Lower leg skin (tissue), 4 donors: ENCODE measurements around the gene RBKS. TPM values are rescaled to one million over a fixed set of nuclear protein-coding genes. Genes with fewer than 3 reads are reported as not detected.
"Not testable (repeated sequence)": the region's sequence is repeated elsewhere in the genome, so short reads cannot be mapped to it uniquely, and the experiment has no call there.

ENCODE experiments used
- DNase-seq, 2 donors: peaks; one replicate each; pipeline ENCODE4 v3.0.0-alpha.2; 2019; ENCODE audit warnings: low spot score in 2 of 2
- H3K4me3 ChIP-seq: fragments of 200-600 bp; sonication (generic); 2 replicates; pipeline ENCODE4 v1.5.1; 2017; ENCODE audit warnings: mild to moderate bottlenecking, low read depth; ENCODE audit not compliant: poor library complexity, severe bottlenecking
- POLR2A ChIP-seq, 2 donors: fragments of 450-650 bp; IDR thresholded peaks; one replicate each; pipeline ENCODE4 v1.6.1; 2016 to 2017; ENCODE audit warnings: antibody characterized with exemption in 2 of 2, mild to moderate bottlenecking in 1 of 2, moderate library complexity in 1 of 2
- WGBS, 2 donors: methylation state at CpG; one replicate each; pipeline ENCODE4 v1.1.5; 2018; 5-methylcytosine and 5-hydroxymethylcytosine counted together
- intact Hi-C: fragments of 100-400 bp; cut with DNase I; formaldehyde crosslinking; loops from one replicate; pipeline ENCODE4 v1.15.0; 2023; ENCODE audit warnings: low total_unique reads
- total RNA-seq, 4 donors: library from RNA; depleted of rRNA; stranded (reverse); fragments of >200 nt; gene quantifications; one replicate each; pipeline ENCODE4 v1.1.0, GENCODE V29; 2016
- TF ChIP-seq, protein P1 (sequence below), 3 donors: fragments of 450-650 bp; IDR thresholded peaks; one replicate each; pipeline ENCODE4 v1.5.1; 2016; ENCODE audit warnings: antibody characterized with exemption in 3 of 3, mild to moderate bottlenecking in 3 of 3, moderate library complexity in 2 of 3

The RBKS gene
- total RNA-seq, 4 donors from 2014 or later: 0.95 to 2.6 (median 1.3) TPM

DNA sequence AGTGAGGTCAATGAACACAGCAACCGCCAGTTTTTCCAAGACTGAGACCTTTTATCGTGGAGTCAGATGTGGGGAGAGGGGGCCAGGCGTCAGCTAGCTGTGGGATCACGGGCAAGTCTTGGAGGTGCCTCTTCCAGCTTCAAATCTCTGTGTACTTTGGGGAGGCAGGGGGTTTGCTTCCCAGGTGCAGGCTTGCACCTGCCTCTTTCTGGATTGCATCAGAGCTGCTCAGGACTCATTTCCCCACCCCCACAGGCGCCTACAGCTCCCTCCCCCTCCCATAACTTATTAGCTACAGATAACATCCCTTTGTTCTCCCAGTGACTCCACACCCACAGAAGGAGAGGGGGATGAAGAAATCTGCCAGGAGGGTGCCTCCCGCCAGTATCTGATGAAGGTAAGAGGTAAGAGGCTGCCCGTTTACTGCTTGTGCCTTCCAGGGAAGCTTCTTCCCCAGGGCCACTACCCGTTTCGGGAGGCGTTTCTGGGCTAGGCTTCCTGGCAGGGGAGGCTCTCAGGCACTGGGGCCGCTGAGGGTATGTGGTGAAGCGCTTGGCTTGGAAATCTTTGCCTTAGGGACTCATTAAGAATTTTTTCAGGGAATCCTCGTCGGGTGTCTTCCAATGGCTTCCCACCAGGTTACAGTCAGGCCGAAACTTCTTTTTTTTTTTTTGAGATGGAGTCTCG is 137.5 kb downstream of the RBKS start:
- 39 to 55% methylated on average over 16 of the region's 16 CpGs for WGBS, 2 donors
- intact Hi-C loops: loop anchor here (10.0 kb wide), 1 partner anchor 702 kb away; no protein-coding TSS in a partner anchor
- DNase-seq: peak in 1 of 2 donors; percentile 65
- TF ChIP-seq, protein P1, sequence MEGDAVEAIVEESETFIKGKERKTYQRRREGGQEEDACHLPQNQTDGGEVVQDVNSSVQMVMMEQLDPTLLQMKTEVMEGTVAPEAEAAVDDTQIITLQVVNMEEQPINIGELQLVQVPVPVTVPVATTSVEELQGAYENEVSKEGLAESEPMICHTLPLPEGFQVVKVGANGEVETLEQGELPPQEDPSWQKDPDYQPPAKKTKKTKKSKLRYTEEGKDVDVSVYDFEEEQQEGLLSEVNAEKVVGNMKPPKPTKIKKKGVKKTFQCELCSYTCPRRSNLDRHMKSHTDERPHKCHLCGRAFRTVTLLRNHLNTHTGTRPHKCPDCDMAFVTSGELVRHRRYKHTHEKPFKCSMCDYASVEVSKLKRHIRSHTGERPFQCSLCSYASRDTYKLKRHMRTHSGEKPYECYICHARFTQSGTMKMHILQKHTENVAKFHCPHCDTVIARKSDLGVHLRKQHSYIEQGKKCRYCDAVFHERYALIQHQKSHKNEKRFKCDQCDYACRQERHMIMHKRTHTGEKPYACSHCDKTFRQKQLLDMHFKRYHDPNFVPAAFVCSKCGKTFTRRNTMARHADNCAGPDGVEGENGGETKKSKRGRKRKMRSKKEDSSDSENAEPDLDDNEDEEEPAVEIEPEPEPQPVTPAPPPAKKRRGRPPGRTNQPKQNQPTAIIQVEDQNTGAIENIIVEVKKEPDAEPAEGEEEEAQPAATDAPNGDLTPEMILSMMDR (IDR thresholded peaks at IDR 0.05): no peak
- TF ChIP-seq POLR2A (IDR thresholded peaks at IDR 0.05): no peak
- H3K4me3 ChIP-seq: no peak overlapping the region

DNA sequence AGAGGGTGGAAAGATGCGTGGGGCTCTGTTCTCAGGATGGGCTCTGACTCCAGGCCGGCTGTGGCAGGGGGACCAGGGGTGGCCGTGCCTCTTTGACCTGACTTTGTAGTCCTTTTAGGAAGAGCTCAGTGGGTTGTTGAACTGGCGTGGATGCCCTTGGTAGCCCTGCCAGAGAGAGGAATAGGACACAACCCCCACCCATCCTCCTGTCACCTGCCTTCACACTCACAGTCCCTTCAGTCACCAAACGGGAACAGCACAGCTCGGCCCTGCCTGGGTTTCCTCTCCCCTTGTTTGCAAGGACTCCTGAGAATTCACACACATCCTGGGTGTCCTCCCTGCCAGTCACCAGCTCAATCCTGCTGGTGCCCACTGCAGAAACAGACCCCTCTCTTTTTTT is 138.8 kb downstream of the RBKS start:
- TF ChIP-seq, protein P1 (IDR thresholded peaks at IDR 0.05): no peak
- intact Hi-C loops: loop anchor here (10.0 kb wide), 1 partner anchor 703 kb away; no protein-coding TSS in a partner anchor

DNA sequence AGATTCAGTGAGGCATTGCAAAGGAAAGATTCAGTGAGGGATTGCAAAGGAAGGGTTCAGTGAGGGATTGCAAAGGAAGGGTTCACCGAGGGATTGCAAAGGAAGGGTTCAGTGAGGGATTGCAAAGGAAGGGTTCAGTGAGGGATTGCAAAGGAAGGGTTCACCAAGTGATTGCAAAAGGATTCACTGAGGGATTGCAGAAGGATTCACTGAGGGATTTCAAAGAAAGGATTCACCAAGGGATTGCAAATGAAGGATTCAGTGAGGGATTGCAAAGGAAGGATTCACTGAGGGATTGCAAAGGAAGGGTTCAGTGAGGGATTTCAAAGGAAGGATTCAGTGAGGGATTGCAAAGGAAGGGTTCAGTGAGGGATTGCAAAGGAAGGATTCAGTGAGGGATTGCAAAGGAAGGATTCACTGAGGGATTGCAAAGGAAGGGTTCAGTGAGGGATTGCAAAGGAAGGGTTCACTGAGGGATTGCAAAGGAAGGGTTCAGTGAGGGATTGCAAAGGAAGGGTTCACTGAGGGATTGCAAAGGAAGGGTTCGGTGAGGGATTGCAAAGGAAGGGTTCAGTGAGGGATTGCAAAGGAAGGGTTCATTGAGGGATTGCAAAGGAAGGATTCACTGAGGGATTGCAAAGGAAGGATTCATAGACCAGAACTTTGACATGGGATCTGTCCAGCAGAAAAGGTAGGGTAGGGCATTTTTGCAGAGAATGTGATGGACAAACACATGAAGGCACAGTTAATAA is 141.2 kb downstream of the RBKS start:
- DNase-seq, H3K4me3 ChIP-seq, intact Hi-C loops: not testable (repeated sequence)
- WGBS, 2 donors: 82 to 85% methylated on average over 2 of the region's 2 CpGs

More for the DNA sequence above, 138.8 kb downstream of the RBKS start:
- peak in 1 of 2 donors; percentile 70 for DNase-seq
- no peak overlapping the region for H3K4me3 ChIP-seq
- 82 to 87% methylated on average over 5 to 6 of the region's 6 CpGs for WGBS, 2 donors

DNA sequence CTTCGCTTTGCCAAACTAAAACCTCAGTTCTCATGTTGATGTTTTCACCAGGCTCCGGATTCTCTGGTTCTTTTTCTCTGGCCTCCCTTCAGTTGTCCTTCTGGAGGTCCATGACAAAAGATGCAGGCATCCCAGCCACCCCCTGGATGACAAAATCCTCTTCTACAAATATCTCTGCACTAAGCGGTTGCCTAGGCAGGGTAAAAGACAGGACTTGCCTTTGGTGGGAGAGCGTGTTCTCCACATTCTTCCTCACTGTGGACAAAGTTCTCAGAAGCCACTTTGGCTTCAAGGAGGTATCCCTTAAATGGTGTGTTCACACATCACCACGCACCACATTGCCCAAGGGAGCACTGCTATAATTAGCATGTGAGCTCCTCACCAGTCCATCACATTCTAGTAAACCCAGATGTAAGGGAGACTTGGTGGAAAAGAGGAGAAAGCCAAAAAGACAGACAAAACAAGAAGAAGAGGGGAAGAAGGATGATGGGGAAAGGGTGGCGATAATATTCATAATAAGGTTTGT is 142.3 kb downstream of the RBKS start:
- DNase-seq: peak in 1 of 2 donors; percentile 64
- 68 to 89% methylated on average over 6 of the region's 6 CpGs for WGBS, 2 donors
- H3K4me3 ChIP-seq: no peak overlapping the region
- TF ChIP-seq, protein P1 (IDR thresholded peaks at IDR 0.05): no peak
- TF ChIP-seq POLR2A (IDR thresholded peaks at IDR 0.05): no peak
- intact Hi-C loops: no loop called here

DNA sequence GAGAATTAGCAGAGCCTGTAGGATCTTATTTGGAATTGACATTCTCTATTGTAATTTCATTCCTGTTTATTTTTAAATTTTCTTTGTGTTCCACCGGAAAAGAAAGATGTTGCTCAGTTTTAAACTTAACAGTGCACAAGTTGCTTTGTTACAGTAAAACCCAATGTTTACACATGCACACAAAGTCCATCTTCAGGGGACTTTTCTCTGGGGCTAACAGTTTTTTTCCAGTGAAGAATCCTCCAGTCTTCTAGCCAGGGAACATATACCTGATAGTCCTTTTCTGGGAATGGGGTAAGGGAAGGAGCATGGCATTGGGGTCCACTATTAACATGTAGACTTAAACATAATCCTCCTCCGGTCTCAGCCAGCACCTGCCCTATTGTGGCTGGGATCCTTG is 143.9 kb downstream of the RBKS start:
- intact Hi-C loops: no loop called here
- no peak for TF ChIP-seq POLR2A (IDR thresholded peaks at IDR 0.05)
- TF ChIP-seq, protein P1 (IDR thresholded peaks at IDR 0.05): no peak

DNA sequence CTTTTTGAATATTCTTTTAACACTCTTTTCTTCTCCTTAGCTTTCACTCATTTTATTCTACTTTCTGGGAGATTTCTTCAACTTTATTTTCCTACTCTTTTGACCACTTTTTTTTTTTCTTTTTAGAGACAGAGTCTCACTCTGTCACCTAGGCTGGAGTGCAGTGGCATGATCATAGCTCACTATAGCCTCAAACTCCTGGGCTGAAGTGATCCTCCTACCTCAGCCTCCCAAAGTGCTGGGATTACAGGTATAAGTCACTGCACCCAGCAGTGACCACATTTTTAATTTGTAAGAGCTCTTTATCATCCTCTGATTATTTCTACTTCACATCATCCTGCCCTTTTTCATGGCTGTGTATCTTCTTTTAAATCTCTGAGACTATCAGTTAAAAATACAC is 144.7 kb downstream of the RBKS start:
- DNase-seq, H3K4me3 ChIP-seq, intact Hi-C loops: not testable (repeated sequence)

More for the DNA sequence above, 143.9 kb downstream of the RBKS start:
- no peak for DNase-seq
- H3K4me3 ChIP-seq: no peak overlapping the region
- 87 to 88% methylated on average over 2 of the region's 2 CpGs for WGBS, 2 donors
